Measurements from ENCODE around the gene PKN2. TPM values are rescaled to one million over a fixed set of nuclear protein-coding genes. Genes with fewer than 3 reads are reported as not detected.
"Not testable (repeated sequence)": the region's sequence is repeated elsewhere in the genome, so short reads cannot be mapped to it uniquely, and the experiment has no call there.

Gene PKN2
- total RNA-seq, 1 donor from 2014 or later: 16.3 TPM

DNA sequence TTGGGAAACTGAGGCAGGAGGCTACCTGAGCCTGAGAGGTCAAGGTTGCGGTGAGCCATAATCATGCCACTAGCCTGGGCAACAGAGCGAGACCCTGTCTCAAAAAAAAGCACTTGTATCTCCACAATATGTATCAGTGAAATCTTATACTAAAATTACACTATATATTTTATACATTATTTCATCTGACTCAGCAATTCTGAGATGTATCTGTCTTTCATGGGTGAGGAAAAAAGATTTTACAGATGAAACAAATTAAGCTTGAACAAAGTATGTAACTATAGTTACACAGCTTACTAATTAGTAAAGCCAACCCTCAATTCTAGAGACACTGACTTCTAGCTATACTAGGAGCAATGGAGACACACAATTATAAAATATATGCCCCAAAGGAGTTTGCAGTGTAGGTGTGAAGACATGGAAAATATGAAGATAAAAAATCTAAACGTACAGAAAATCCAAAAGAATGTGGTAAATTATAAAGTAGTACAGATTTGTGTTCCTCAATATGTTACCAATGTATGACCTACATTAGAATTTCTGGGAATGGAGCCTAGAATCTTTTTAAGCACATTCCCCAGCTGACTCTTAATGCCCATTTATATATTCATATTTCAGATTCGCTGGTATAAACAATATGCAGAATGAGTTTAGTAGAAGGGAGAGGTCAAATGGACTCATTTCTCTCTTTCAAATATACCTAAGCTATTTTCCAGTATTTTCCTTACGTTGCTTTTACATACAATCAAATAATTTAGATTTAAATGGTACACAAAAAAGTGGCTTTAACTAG, 192.7 kb downstream of the PKN2 start:
- DNase-seq (ENCODE audit: low read depth in 2 of 2): no peak

DNA sequence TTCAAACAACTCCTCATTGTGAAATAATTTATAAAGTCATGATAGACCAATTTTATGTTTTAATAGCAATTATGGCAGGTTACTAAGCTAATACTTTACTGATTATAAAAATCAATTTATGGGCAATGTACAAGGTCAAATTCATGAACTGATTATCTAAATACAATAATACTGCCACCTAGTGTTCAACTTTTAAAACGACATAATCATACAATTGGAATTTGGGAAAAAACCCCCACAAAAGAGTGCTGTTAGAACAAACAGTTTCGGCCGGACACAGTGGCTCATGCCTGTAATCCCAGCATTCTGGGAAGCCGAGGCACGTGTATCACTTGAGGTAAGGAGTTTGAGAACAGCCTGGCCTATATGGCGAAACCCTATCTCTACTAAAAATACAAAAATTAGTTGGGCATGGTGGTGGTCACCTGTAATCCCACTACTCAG, 193.3 kb downstream of the PKN2 start:
- DNase-seq (ENCODE audit: low read depth in 2 of 2): peak; percentile 34 to 43

DNA sequence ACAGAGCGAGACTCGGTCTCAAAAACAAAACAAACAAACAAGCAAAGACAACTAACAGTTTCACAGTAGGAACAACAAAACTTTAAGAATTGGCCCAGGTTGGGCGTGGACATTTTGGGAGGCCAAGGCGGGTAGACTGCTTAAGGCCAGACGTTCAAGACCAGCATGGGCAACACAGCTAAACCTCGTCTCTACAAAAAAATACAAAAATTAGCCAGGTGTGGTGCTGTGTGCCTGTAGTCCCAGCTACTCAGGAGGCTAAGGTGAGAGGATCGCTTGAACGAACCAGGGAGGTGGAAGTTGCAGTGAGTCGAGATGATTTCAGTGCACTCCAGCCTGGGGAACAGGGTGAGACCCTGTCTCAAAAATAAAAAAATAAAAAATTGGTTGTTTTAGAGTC, 193.8 kb downstream of the PKN2 start:
- DNase-seq (ENCODE audit: low read depth in 2 of 2): no peak

DNA sequence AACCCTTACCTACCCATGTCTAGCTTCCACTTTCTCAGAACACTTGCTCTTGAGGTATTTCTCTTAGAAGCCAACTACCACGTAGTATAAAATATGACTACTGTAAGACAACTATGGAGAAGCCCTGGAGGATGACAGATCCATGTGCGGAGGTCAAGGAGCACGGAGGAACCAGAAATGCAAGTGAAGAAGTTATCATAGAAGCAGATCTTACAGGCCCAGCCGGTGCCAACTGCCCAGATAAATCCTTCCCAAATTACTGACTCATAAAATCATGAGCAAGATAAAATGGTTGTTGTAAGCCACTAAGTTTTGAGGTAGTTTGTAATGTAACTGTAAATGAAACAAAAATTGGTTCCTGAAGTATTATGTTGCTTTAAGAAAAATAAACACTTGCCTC, 194.7 kb downstream of the PKN2 start:
- no peak for DNase-seq (ENCODE audit: low read depth in 2 of 2)

GRCh38 chr1:88880717-88881116, 196.6 kb downstream of the PKN2 start:
- DNase-seq (ENCODE audit: low read depth in 2 of 2): not testable (repeated sequence)

DNA sequence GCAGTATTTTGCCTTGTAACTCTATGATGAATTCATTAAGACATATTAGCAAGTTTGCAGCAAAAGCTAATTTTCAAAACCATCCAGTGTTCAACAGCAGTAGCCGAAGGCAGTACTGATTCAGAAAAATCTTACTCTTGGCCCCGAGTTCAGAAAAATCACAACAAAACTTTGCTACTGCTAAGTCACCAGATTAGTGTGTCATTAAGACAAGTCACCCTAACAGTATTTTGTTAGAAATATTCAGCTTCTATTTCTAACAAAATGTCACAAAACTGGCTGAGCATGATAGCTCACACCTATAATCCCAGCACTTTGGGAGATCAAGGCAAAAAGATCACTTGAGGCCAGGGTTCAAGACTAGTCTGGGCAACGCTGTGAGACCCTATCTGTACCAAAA, 199.1 kb downstream of the PKN2 start:
- no peak for DNase-seq (ENCODE audit: low read depth in 2 of 2)

Other genes starting within 250 kb of the PKN2 start
- 28.8 and 37.9 TPM in 2 replicates for gene GTF2B, start 207.3 kb downstream of the PKN2 start, total RNA-seq